Smooth muscle cell (in vitro differentiated cells): Measurements from ENCODE around the gene UNC93B1. TPM values are rescaled to one million over a fixed set of nuclear protein-coding genes. Genes with fewer than 3 reads are reported as not detected.

Source experiments
- microRNA-seq: library from miRNA; unstranded; fragments of <30 nt; microRNA quantifications from one replicate; pipeline ENCODE4, GENCODE V29; 2016; ENCODE audit warnings: borderline number of aligned reads
- polyA plus RNA-seq: library from polyadenylated mRNA; unstranded; fragments of >200 nt; fragmentation: Nextera tagmentation; extraction: Ambion mirVana; gene quantifications from 2 replicates; pipeline ENCODE4 v1.2.1, GENCODE V29; 2016
- small RNA-seq: library from RNA; depleted of rRNA; stranded (forward); fragments of <200 nt; gene quantifications from one replicate; pipeline ENCODE3, GENCODE V24; 2014
- total RNA-seq: library from RNA; depleted of rRNA; stranded (reverse); fragments of >200 nt; gene quantifications from 2 replicates; pipeline ENCODE4 v1.2.3, GENCODE V29; 2014

The UNC93B1 gene
- total and polyA plus RNA-seq, 2 experiments from 2014 or later: 17.5 to 33.4 TPM

Small RNA genes within 50 kb of the gene (microRNA-seq; reads per million reads assigned to microRNA genes)
- gene MIR4691 (not detected), gene MIR6753 (not detected), gene MIR7113 (5.3 reads per million)

Small RNA genes within 50 kb of the gene (small RNA-seq; reads per million reads assigned to genes)
- gene MIR6753: not detected

Other genes with a start within 250 kb of the UNC93B1 start
- 6.9 and 9.9 TPM in 2 replicates for gene ALDH3B1, start 6.2 kb upstream of the UNC93B1 start, total RNA-seq
- gene ALDH3B1, start 6.2 kb upstream of the UNC93B1 start, polyA plus RNA-seq: 8.8 and 9.1 TPM in 2 replicates
- gene NDUFS8, start 26.6 kb upstream of the UNC93B1 start, total RNA-seq: 115 and 165 TPM in 2 replicates
- 302 and 314 TPM in 2 replicates for gene NDUFS8, start 26.6 kb upstream of the UNC93B1 start, polyA plus RNA-seq
- gene TCIRG1, start 34.9 kb upstream of the UNC93B1 start, total RNA-seq: 37.2 and 39.7 TPM in 2 replicates
- 59.0 and 76.4 TPM in 2 replicates for gene TCIRG1, start 34.9 kb upstream of the UNC93B1 start, polyA plus RNA-seq
- gene CHKA, start 117.3 kb upstream of the UNC93B1 start, total RNA-seq: 15.9 and 31.1 TPM in 2 replicates
- 19.9 and 21.7 TPM in 2 replicates for gene CHKA, start 117.3 kb upstream of the UNC93B1 start, polyA plus RNA-seq
- 26.5 and 35.0 TPM in 2 replicates for gene KMT5B, start 209.2 kb upstream of the UNC93B1 start, total RNA-seq
- 32.1 and 32.9 TPM in 2 replicates for gene KMT5B, start 209.2 kb upstream of the UNC93B1 start, polyA plus RNA-seq